ENCODE results near the gene SNX15. TPM values are rescaled to one million over a fixed set of nuclear protein-coding genes. Genes with fewer than 3 reads are reported as not detected.
A peak's percentile ranks its signal among the peaks of the same experiment; 100 is the strongest.
"Not testable (repeated sequence)": the region's sequence is repeated elsewhere in the genome, so short reads cannot be mapped to it uniquely, and the experiment has no call there.

The SNX15 gene
- total and polyA plus RNA-seq, 5 donors from 2014 or later: 9.4 to 17.4 (median 11.2) TPM

- no peaks in the 10 kb centered on the region for H3K36me3 Mint-ChIP-seq
- H3K4me3 Mint-ChIP-seq: no peak overlapping the region
- peaks cover 0 to 23% (median 13%) of the 10 kb centered on the region in 4 donors for H3K4me1 Mint-ChIP-seq
- H3K27me3 Mint-ChIP-seq: no peaks in the 10 kb centered on the region
- no peak for DNase-seq
- no peak overlapping the region for H3K4me3 ChIP-seq (ENCODE audit: low read depth, low read length)
- ATAC-seq (ENCODE audit: low read depth in 2 of 2): no peak
- peaks cover 7% of the 10 kb centered on the region for H3K4me1 ChIP-seq (ENCODE audit: control insufficient read depth, insufficient read depth, low read length, poor library complexity, severe bottlenecking)
- H3K9me3 ChIP-seq (ENCODE audit: control insufficient read depth in 2 of 2, low read length in 2 of 2): no peaks in the 10 kb centered on the region
- H3K27ac Mint-ChIP-seq: no peak overlapping the region
- no peak overlapping the region for H3K27ac ChIP-seq (ENCODE audit: insufficient read depth, low read length, poor library complexity, severe bottlenecking)
- no peaks in the 10 kb centered on the region for H3K27me3 ChIP-seq (ENCODE audit: control insufficient read depth, insufficient read depth, low read length)
- H3K9me3 Mint-ChIP-seq: no peaks in the 10 kb centered on the region
- peaks cover 9% of the 10 kb centered on the region for H3K36me3 ChIP-seq (ENCODE audit: control insufficient read depth, insufficient read depth, low read length)
These were observed 7.4 kb upstream of the SNX15 start for GRCh38 chr11:65019824-65020223.

GRCh38 chr11:65021003-65021402 lies 6.2 kb upstream of the SNX15 start:
- Histone ChIP-seq H3K36me3 (ENCODE audit: control insufficient read depth, insufficient read depth, low read length) (peaks cover 9% of the 10 kb centered on the region), H3K27ac (ENCODE audit: insufficient read depth, low read length, poor library complexity, severe bottlenecking) (no peak overlapping the region), H3K27me3 (ENCODE audit: control insufficient read depth, insufficient read depth, low read length) (no peaks in the 10 kb centered on the region), H3K9me3 (ENCODE audit: control insufficient read depth in 2 of 2, low read length in 2 of 2) (no peaks in the 10 kb centered on the region), H3K4me3 (ENCODE audit: low read depth, low read length) (no peak overlapping the region), H3K4me1 (ENCODE audit: control insufficient read depth, insufficient read depth, low read length, poor library complexity, severe bottlenecking) (no peaks in the 10 kb centered on the region)
- H3K4me3 Mint-ChIP-seq: no peak overlapping the region
- DNase-seq (no peak), ATAC-seq (ENCODE audit: low read depth in 2 of 2) (no peak)
- H3K4me1 Mint-ChIP-seq: peaks cover 0 to 11% (median 6%) of the 10 kb centered on the region in 4 donors
- no peaks in the 10 kb centered on the region for H3K36me3 Mint-ChIP-seq
- H3K27ac Mint-ChIP-seq: no peak overlapping the region
- H3K27me3 Mint-ChIP-seq: no peaks in the 10 kb centered on the region
- H3K9me3 Mint-ChIP-seq: no peaks in the 10 kb centered on the region

DNA sequence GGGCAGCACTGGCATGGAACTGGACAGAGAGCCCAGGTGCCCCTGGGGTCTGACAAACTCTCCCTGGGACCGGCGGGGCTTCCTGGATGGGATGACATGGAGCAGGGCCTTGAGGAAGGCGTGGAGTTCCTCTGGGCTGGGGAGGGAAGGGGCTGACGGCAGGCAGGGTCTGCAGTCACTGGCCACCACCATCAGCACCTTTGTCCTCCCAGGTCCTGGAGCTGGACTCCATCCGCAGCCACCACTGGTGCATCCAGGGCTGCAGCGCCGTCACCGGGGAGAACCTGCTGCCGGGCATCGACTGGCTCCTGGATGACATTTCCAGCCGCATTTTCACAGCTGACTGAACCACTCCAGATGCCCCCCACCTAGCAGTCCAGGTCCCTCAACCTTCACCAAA lies 5.7 kb upstream of the SNX15 start:
- Mint-ChIP-seq H3K27ac (no peak overlapping the region), H3K9me3 (no peaks in the 10 kb centered on the region), H3K36me3 (no peaks in the 10 kb centered on the region), H3K4me3 (no peak overlapping the region), H3K27me3 (no peaks in the 10 kb centered on the region), H3K4me1 (peaks cover 0 to 7% (median 4%) of the 10 kb centered on the region in 4 donors)
- Histone ChIP-seq H3K9me3 (ENCODE audit: control insufficient read depth in 2 of 2, low read length in 2 of 2) (no peaks in the 10 kb centered on the region), H3K27me3 (ENCODE audit: control insufficient read depth, insufficient read depth, low read length) (no peaks in the 10 kb centered on the region), H3K4me1 (ENCODE audit: control insufficient read depth, insufficient read depth, low read length, poor library complexity, severe bottlenecking) (no peaks in the 10 kb centered on the region), H3K27ac (ENCODE audit: insufficient read depth, low read length, poor library complexity, severe bottlenecking) (no peak overlapping the region), H3K36me3 (ENCODE audit: control insufficient read depth, insufficient read depth, low read length) (peaks cover 9% of the 10 kb centered on the region), H3K4me3 (ENCODE audit: low read depth, low read length) (no peak overlapping the region)
- no peak for ATAC-seq (ENCODE audit: low read depth in 2 of 2)
- no peak for DNase-seq

- not testable (repeated sequence) for DNase-seq; H3K9me3 ChIP-seq (ENCODE audit: control insufficient read depth in 2 of 2, low read length in 2 of 2); H3K27ac ChIP-seq (ENCODE audit: insufficient read depth, low read length, poor library complexity, severe bottlenecking); H3K36me3 ChIP-seq (ENCODE audit: control insufficient read depth, insufficient read depth, low read length); H3K4me3 ChIP-seq (ENCODE audit: low read depth, low read length); H3K27me3 Mint-ChIP-seq; H3K9me3 Mint-ChIP-seq; H3K36me3 Mint-ChIP-seq; H3K27me3 ChIP-seq (ENCODE audit: control insufficient read depth, insufficient read depth, low read length); ATAC-seq (ENCODE audit: low read depth in 2 of 2)
- Mint-ChIP-seq H3K4me3 (peak overlapping the region in 2 of 4 donors; percentile 20 to 43), H3K4me1 (peaks cover 8 to 25% (median 18%) of the 10 kb centered on the region in 4 donors), H3K27ac (peak overlapping the region in 1 of 3 donors; percentile 34)
- H3K4me1 ChIP-seq (ENCODE audit: control insufficient read depth, insufficient read depth, low read length, poor library complexity, severe bottlenecking): peaks cover 13% of the 10 kb centered on the region
These were observed 3.7 kb upstream of the SNX15 start for GRCh38 chr11:65023502-65023901.

DNA sequence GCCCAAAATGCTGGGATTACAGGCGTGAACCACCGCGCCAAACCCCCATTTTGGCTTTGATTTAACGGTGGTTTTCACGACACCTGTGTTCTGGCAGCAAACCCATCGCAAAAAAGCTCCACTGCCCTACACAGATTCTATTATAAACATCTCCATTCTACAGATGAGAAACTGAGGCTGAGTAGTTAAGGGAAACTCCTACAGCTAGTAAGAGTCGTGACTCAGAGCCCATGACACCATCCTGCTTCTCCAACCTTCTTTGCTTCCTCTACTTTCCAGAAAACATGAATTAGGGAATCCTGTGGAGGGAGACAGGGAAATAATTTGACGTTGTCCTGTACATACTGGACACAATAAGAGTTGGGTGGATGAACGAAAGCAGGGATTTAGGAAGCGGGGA lies 429 bp upstream of the SNX15 start:
- peaks cover 8 to 25% (median 20%) of the 10 kb centered on the region in 4 donors for H3K4me1 Mint-ChIP-seq
- DNase-seq (no peak), ATAC-seq (ENCODE audit: low read depth in 2 of 2) (no peak)
- H3K4me1 ChIP-seq (ENCODE audit: control insufficient read depth, insufficient read depth, low read length, poor library complexity, severe bottlenecking): peaks cover 13% of the 10 kb centered on the region
- peak overlapping the region; percentile 80 to 91 (median 81) for H3K27ac Mint-ChIP-seq
- H3K27me3 ChIP-seq (ENCODE audit: control insufficient read depth, insufficient read depth, low read length): no peaks in the 10 kb centered on the region
- H3K27ac ChIP-seq (ENCODE audit: insufficient read depth, low read length, poor library complexity, severe bottlenecking): peak overlapping the region; percentile 73
- peaks cover 1% of the 10 kb centered on the region for H3K36me3 ChIP-seq (ENCODE audit: control insufficient read depth, insufficient read depth, low read length)
- peak overlapping the region; percentile 84 to 98 (median 86) for H3K4me3 Mint-ChIP-seq
- H3K9me3 Mint-ChIP-seq: no peaks in the 10 kb centered on the region
- no peaks in the 10 kb centered on the region for H3K36me3 Mint-ChIP-seq
- H3K9me3 ChIP-seq (ENCODE audit: control insufficient read depth in 2 of 2, low read length in 2 of 2): no peaks in the 10 kb centered on the region
- H3K4me3 ChIP-seq (ENCODE audit: low read depth, low read length): peak overlapping the region; percentile 20
- H3K27me3 Mint-ChIP-seq: peaks cover 5% of the 10 kb centered on the region

- H3K27me3 Mint-ChIP-seq: peaks cover 4% of the 10 kb centered on the region
- H3K9me3 ChIP-seq (ENCODE audit: control insufficient read depth in 2 of 2, low read length in 2 of 2): no peaks in the 10 kb centered on the region
- no peak overlapping the region for H3K27ac ChIP-seq (ENCODE audit: insufficient read depth, low read length, poor library complexity, severe bottlenecking)
- ATAC-seq (ENCODE audit: low read depth in 2 of 2) (no peak), DNase-seq (no peak)
- no peak overlapping the region for H3K4me3 ChIP-seq (ENCODE audit: low read depth, low read length)
- no peak overlapping the region for H3K27ac Mint-ChIP-seq
- H3K36me3 ChIP-seq (ENCODE audit: control insufficient read depth, insufficient read depth, low read length): peaks cover 35% of the 10 kb centered on the region
- no peaks in the 10 kb centered on the region for H3K27me3 ChIP-seq (ENCODE audit: control insufficient read depth, insufficient read depth, low read length)
- H3K4me3 Mint-ChIP-seq: no peak overlapping the region
- H3K4me1 ChIP-seq (ENCODE audit: control insufficient read depth, insufficient read depth, low read length, poor library complexity, severe bottlenecking): peaks cover 12% of the 10 kb centered on the region
- H3K4me1 Mint-ChIP-seq: peaks cover 4 to 21% (median 16%) of the 10 kb centered on the region in 4 donors
- no peaks in the 10 kb centered on the region for H3K9me3 Mint-ChIP-seq
- H3K36me3 Mint-ChIP-seq: peaks cover 3% of the 10 kb centered on the region
These were observed 5.0 kb downstream of the SNX15 start for GRCh38 chr11:65032216-65032615.

DNA sequence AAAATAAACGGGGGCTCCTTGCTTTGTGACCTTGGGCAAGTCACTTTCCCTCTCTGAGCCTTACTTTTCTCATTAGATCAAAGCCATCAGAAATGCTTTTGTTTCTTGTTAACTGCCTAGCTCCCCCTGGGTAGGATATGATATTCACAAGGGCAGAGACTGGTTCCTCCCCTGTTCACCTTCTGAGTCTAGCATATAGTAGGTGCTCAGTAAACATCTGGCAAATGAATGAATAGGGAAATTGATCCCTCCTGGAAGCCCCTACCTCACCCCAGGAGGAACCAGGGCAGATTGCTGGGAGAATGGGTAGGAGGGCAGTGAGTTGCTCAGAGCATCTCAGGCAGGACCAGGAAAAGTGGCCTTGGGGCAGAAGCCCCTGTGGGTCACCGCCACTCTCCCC lies 7.2 kb downstream of the SNX15 start:
- Mint-ChIP-seq H3K36me3 (peaks cover 3% of the 10 kb centered on the region), H3K27me3 (no peaks in the 10 kb centered on the region), H3K9me3 (no peaks in the 10 kb centered on the region), H3K27ac (no peak overlapping the region), H3K4me1 (peaks cover 0 to 7% (median 2%) of the 10 kb centered on the region in 4 donors), H3K4me3 (no peak overlapping the region)
- Histone ChIP-seq H3K4me1 (ENCODE audit: control insufficient read depth, insufficient read depth, low read length, poor library complexity, severe bottlenecking) (no peaks in the 10 kb centered on the region), H3K36me3 (ENCODE audit: control insufficient read depth, insufficient read depth, low read length) (peaks cover 40% of the 10 kb centered on the region), H3K27me3 (ENCODE audit: control insufficient read depth, insufficient read depth, low read length) (no peaks in the 10 kb centered on the region), H3K4me3 (ENCODE audit: low read depth, low read length) (no peak overlapping the region), H3K9me3 (ENCODE audit: control insufficient read depth in 2 of 2, low read length in 2 of 2) (no peaks in the 10 kb centered on the region), H3K27ac (ENCODE audit: insufficient read depth, low read length, poor library complexity, severe bottlenecking) (no peak overlapping the region)
- ATAC-seq (ENCODE audit: low read depth in 2 of 2): no peak
- DNase-seq: no peak

DNA sequence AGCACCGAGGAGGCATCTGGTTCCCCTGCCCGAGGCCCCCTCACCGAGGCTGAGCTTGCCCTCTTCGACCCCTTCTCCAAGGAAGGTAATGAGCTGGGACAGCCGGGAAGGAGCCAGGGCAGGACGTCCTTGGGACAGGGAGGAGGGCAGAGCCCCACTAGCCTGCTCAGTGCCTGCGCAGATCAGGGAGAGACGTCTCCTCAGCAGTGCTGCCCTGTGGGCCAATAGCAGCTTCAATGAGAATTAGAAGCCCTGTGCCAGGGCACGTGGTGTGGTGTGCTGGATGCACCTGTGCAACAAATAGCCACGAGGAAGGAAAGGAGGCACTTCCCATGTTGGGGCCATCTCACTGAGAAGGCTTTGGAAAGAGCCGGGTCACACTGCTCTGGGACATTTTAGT lies 8.3 kb downstream of the SNX15 start:
- Histone ChIP-seq H3K4me3 (ENCODE audit: low read depth, low read length) (no peak overlapping the region), H3K36me3 (ENCODE audit: control insufficient read depth, insufficient read depth, low read length) (peaks cover 40% of the 10 kb centered on the region), H3K27ac (ENCODE audit: insufficient read depth, low read length, poor library complexity, severe bottlenecking) (no peak overlapping the region), H3K4me1 (ENCODE audit: control insufficient read depth, insufficient read depth, low read length, poor library complexity, severe bottlenecking) (peaks cover 5% of the 10 kb centered on the region), H3K9me3 (ENCODE audit: control insufficient read depth in 2 of 2, low read length in 2 of 2) (no peaks in the 10 kb centered on the region), H3K27me3 (ENCODE audit: control insufficient read depth, insufficient read depth, low read length) (no peaks in the 10 kb centered on the region)
- Mint-ChIP-seq H3K36me3 (peaks cover 3% of the 10 kb centered on the region), H3K27ac (no peak overlapping the region), H3K9me3 (no peaks in the 10 kb centered on the region), H3K4me1 (peaks cover 0 to 11% (median 6%) of the 10 kb centered on the region in 4 donors), H3K27me3 (no peaks in the 10 kb centered on the region), H3K4me3 (no peak overlapping the region)
- ATAC-seq (ENCODE audit: low read depth in 2 of 2): no peak
- no peak for DNase-seq

Data from CD4-positive, CD25-positive, alpha-beta regulatory T cell (primary cell).